C4-2B (cell line): ENCODE results near the gene ZNF865.

ENCODE experiments used
- CTCF ChIP-seq: fragments of 450-650 bp; conservative IDR thresholded peaks from 2 replicates; pipeline ENCODE4 v1.5.1; 2017; ENCODE audit warnings: mild to moderate bottlenecking
- ZFX ChIP-seq: fragments of 450-650 bp; IDR thresholded peaks from 2 replicates; pipeline ENCODE4 v1.6.1; 2017

GRCh38 chr19:55598719-55599467, 6.6 kb upstream of the ZNF865 start:
- TF ChIP-seq CTCF, result no peak
- peak; percentile 23; the same call in 1 of the 2 replicates for TF ChIP-seq ZFX
